GOT3 (cell line): Measurements from ENCODE around the gene GAGE12D.
"Not testable (repeated sequence)": the region's sequence is repeated elsewhere in the genome, so short reads cannot be mapped to it uniquely, and the experiment has no call there.

Source experiments
- DNase-seq: peaks from one replicate; lab custom pipeline; 2025; ENCODE audit warnings: mixed read lengths; lab: John Stamatoyannopoulos, UW

GAGE12D gene

DNA sequence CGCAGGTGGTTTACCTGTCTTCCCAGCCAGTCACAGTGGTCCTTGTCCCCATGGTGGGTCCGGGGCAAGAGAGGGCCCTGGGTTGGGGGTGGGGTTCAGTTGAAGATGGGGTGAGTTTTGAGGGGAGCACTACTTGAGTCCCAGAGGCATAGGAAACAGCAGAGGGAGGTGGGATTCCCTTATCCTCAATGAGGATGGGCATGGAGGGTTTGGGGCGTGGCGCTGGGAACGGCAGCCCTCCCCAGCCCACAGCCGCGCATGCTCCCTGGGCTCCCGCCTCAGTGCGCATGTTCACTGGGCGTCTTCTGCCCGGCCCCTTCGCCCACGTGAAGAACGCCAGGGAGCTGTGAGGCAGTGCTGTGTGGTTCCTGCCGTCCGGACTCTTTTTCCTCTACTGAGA, at the start of gene GAGE12D:
TSS of gene GAGE12D (plus strand) at position 301 of the 400 bp plus-strand sequence. CDS start 1,155 bp downstream, outside the sequence.
- not testable (repeated sequence) for DNase-seq

- DNase-seq: not testable (repeated sequence)
These were observed 9.7 kb upstream of the GAGE12D start, which contains the start of gene GAGE12C for GRCh38 chrX:49531877-49532276. GAGE12C (plus strand) TSS chrX:49532177; CDS start chrX:49533332, 1,155 bp downstream.

DNA sequence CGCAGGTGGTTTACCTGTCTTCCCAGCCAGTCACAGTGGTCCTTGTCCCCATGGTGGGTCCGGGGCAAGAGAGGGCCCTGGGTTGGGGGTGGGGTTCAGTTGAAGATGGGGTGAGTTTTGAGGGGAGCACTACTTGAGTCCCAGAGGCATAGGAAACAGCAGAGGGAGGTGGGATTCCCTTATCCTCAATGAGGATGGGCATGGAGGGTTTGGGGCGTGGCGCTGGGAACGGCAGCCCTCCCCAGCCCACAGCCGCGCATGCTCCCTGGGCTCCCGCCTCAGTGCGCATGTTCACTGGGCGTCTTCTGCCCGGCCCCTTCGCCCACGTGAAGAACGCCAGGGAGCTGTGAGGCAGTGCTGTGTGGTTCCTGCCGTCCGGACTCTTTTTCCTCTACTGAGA, 9.5 kb downstream of the GAGE12D start, which contains the start of gene GAGE12E:
TSS of gene GAGE12E (plus strand) at position 301 of the 400 bp plus-strand sequence. CDS start 1,155 bp downstream, outside the sequence.
- DNase-seq: not testable (repeated sequence)

DNA sequence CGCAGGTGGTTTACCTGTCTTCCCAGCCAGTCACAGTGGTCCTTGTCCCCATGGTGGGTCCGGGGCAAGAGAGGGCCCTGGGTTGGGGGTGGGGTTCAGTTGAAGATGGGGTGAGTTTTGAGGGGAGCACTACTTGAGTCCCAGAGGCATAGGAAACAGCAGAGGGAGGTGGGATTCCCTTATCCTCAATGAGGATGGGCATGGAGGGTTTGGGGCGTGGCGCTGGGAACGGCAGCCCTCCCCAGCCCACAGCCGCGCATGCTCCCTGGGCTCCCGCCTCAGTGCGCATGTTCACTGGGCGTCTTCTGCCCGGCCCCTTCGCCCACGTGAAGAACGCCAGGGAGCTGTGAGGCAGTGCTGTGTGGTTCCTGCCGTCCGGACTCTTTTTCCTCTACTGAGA, 19.0 kb downstream of the GAGE12D start, which contains the start of gene GAGE12F:
TSS of gene GAGE12F (plus strand) at position 301 of the 400 bp plus-strand sequence. CDS start 1,155 bp downstream, outside the sequence.
- not testable (repeated sequence) for DNase-seq

DNA sequence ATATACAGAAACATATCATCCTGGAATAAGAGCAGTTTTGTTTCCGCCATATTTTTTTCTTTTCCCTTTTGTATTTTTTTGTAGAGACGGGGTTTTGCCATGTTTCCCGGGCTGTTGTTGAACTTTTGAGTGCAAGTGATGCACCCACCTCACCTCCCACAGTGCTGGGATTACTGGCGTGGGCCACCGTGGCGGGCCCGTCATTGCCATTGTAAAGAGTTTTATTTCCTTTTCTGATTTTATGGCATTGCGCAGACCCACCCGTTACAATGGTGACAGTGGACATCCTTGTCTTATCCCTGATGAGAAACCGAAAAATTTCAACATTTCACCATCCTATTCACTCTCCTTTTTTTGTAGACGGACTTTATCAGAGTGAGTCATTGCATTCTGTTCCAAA, 27.2 kb downstream of the GAGE12D start:
- DNase-seq: not testable (repeated sequence)

- not testable (repeated sequence) for DNase-seq
These were observed 27.6 kb downstream of the GAGE12D start for GRCh38 chrX:49569152-49569551.

DNA sequence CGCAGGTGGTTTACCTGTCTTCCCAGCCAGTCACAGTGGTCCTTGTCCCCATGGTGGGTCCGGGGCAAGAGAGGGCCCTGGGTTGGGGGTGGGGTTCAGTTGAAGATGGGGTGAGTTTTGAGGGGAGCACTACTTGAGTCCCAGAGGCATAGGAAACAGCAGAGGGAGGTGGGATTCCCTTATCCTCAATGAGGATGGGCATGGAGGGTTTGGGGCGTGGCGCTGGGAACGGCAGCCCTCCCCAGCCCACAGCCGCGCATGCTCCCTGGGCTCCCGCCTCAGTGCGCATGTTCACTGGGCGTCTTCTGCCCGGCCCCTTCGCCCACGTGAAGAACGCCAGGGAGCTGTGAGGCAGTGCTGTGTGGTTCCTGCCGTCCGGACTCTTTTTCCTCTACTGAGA, 28.6 kb downstream of the GAGE12D start, which contains the start of gene GAGE12G:
TSS of gene GAGE12G (plus strand) at position 301 of the 400 bp plus-strand sequence. CDS start 1,155 bp downstream, outside the sequence.
- not testable (repeated sequence) for DNase-seq

DNA sequence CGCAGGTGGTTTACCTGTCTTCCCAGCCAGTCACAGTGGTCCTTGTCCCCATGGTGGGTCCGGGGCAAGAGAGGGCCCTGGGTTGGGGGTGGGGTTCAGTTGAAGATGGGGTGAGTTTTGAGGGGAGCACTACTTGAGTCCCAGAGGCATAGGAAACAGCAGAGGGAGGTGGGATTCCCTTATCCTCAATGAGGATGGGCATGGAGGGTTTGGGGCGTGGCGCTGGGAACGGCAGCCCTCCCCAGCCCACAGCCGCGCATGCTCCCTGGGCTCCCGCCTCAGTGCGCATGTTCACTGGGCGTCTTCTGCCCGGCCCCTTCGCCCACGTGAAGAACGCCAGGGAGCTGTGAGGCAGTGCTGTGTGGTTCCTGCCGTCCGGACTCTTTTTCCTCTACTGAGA, 38.1 kb downstream of the GAGE12D start, which contains the start of gene GAGE12H:
TSS of gene GAGE12H (plus strand) at position 301 of the 400 bp plus-strand sequence. CDS start 1,155 bp downstream, outside the sequence.
- DNase-seq: not testable (repeated sequence)

GRCh38 chrX:49589196-49589595, 47.7 kb downstream of the GAGE12D start, which contains the start of gene GAGE2A:
GAGE2A (plus strand) TSS chrX:49589496; CDS start chrX:49590651, 1,155 bp downstream.
- not testable (repeated sequence) for DNase-seq

- not testable (repeated sequence) for DNase-seq
These were observed 48.4 kb downstream of the GAGE12D start for GRCh38 chrX:49589769-49590478.

- DNase-seq: not testable (repeated sequence)
These were observed 49.0 kb downstream of the GAGE12D start for GRCh38 chrX:49590488-49590887.
